GM12872 (cell line): ENCODE data around the gene RECQL.

Experiments used
- CTCF ChIP-seq: IDR thresholded peaks from 3 replicates; pipeline ENCODE4 v1.5.1; 2011; ENCODE audit warnings: low read depth, mild to moderate bottlenecking, low read length, moderate library complexity; ENCODE audit not compliant: insufficient read depth

The RECQL gene

GRCh38 chr12:21472197-21472823 lies 29.1 kb downstream of the RECQL start:
- no peak for TF ChIP-seq CTCF

GRCh38 chr12:21471294-21471693 lies 30.1 kb downstream of the RECQL start:
- TF ChIP-seq CTCF = no peak

- TF ChIP-seq CTCF = no peak
Observed at GRCh38 chr12:21459474-21459873, 42.0 kb downstream of the RECQL start.

GRCh38 chr12:21456291-21456780 lies 45.1 kb downstream of the RECQL start:
- no peak for TF ChIP-seq CTCF

GRCh38 chr12:21453312-21453852 lies 48.1 kb downstream of the RECQL start:
- TF ChIP-seq CTCF = no peak

- TF ChIP-seq CTCF = no peak
Observed at GRCh38 chr12:21451529-21451928, 49.9 kb downstream of the RECQL start.

GRCh38 chr12:21444193-21445146 lies 57.0 kb downstream of the RECQL start:
- TF ChIP-seq CTCF = no peak
